HepG2 (cell line): ENCODE measurements around the gene FSCN2. TPM values are rescaled to one million over a fixed set of nuclear protein-coding genes. Genes with fewer than 3 reads are reported as not detected.

ENCODE experiments used
- ASH2L ChIP-seq: fragments of 300-600, 200-600 bp; sonication (generic); IDR thresholded peaks from 2 replicates; pipeline ENCODE4 v1.7.0; 2017; ENCODE audit warnings: low read depth, mild to moderate bottlenecking, moderate library complexity, mixed read lengths, low read length; ENCODE audit not compliant: insufficient read length
- ELK4 ChIP-seq: sonication (generic); formaldehyde crosslinking; IDR thresholded peaks from 2 replicates; pipeline ENCODE4 v1.9.0; 2021; ENCODE audit warnings: missing genetic modification reagents, borderline replicate concordance
- EZH2 ChIP-seq: conservative IDR thresholded peaks from 2 replicates; pipeline ENCODE4 v1.6.1; 2012; ENCODE audit warnings: mild to moderate bottlenecking, low read depth, low read length, moderate library complexity
- GFI1 ChIP-seq: sonication (generic); formaldehyde crosslinking; IDR thresholded peaks from 2 replicates; pipeline ENCODE4 v1.5.0; 2020; ENCODE audit warnings: missing genetic modification reagents, mild to moderate bottlenecking, borderline replicate concordance
- HMGXB3 ChIP-seq: sonication (generic); formaldehyde crosslinking; IDR thresholded peaks from 2 replicates; pipeline ENCODE4 v1.4.0; 2020; ENCODE audit warnings: missing genetic modification reagents, borderline replicate concordance
- HNF4G ChIP-seq, 2 experiments: sonication (generic) in 1 of 2; formaldehyde crosslinking in 1 of 2; IDR thresholded peaks; 2 replicates each; pipeline versions ENCODE4 v1.4.0 to v1.6.1; 2011 to 2020; ENCODE audit warnings: borderline replicate concordance in 2 of 2, low read depth in 2 of 2, mild to moderate bottlenecking in 2 of 2, low read length in 1 of 2, missing genetic modification reagents in 1 of 2, moderate library complexity in 1 of 2
- MZF1 ChIP-seq: sonication (generic); formaldehyde crosslinking; IDR thresholded peaks from 2 replicates; pipeline ENCODE4 v1.8.1; 2023; ENCODE audit warnings: mild to moderate bottlenecking, missing genetic modification reagents, borderline replicate concordance
- NR1H2 ChIP-seq: sonication (generic); formaldehyde crosslinking; IDR thresholded peaks from 2 replicates; pipeline ENCODE4 v1.8.1; 2022; ENCODE audit warnings: low read depth, missing genetic modification reagents, borderline replicate concordance
- PHF20 ChIP-seq: sonication (generic); formaldehyde crosslinking; IDR thresholded peaks from 2 replicates; pipeline ENCODE4 v1.5.0; 2020; ENCODE audit warnings: mild to moderate bottlenecking, missing genetic modification reagents
- SRY ChIP-seq: sonication (generic); formaldehyde crosslinking; IDR thresholded peaks from 2 replicates; pipeline ENCODE4 v1.8.0; 2022; ENCODE audit warnings: mild to moderate bottlenecking, missing genetic modification reagents
- THAP11 ChIP-seq: IDR thresholded peaks from 2 replicates; pipeline ENCODE4 v1.6.1; 2016; ENCODE audit warnings: missing biosample characterization, missing genetic modification reagents
- YY1 ChIP-seq: IDR thresholded peaks from 2 replicates; pipeline ENCODE4 v1.6.1; 2011; ENCODE audit warnings: low read length, low read depth, moderate library complexity, mild to moderate bottlenecking; ENCODE audit not compliant: insufficient read depth, insufficient replicate concordance
- ZGPAT ChIP-seq: IDR thresholded peaks from 2 replicates; pipeline ENCODE4 v1.6.1; 2016; ENCODE audit warnings: mild to moderate bottlenecking
- ZNF12 ChIP-seq: sonication (generic); formaldehyde crosslinking; IDR thresholded peaks from 2 replicates; pipeline ENCODE4 v1.5.0; 2020; ENCODE audit warnings: missing genetic modification reagents
- ZNF138 ChIP-seq: sonication (generic); formaldehyde crosslinking; IDR thresholded peaks from 2 replicates; pipeline ENCODE4 v1.5.0; 2020; ENCODE audit warnings: mild to moderate bottlenecking, low read depth, missing genetic modification reagents
- ZNF143 ChIP-seq: sonication (generic); formaldehyde crosslinking; IDR thresholded peaks from 2 replicates; pipeline ENCODE4 v1.4.0; 2020; ENCODE audit warnings: missing genetic modification reagents
- ZNF230 ChIP-seq: sonication (generic); formaldehyde crosslinking; IDR thresholded peaks from 2 replicates; pipeline ENCODE4 v1.4.0; 2020; ENCODE audit warnings: mild to moderate bottlenecking, missing genetic modification reagents
- ZNF33B ChIP-seq: sonication (generic); formaldehyde crosslinking; IDR thresholded peaks from 2 replicates; pipeline ENCODE4 v1.5.1; 2020; ENCODE audit warnings: mild to moderate bottlenecking, missing genetic modification reagents
- ZNF550 ChIP-seq: sonication (generic); formaldehyde crosslinking; IDR thresholded peaks from 2 replicates; pipeline ENCODE4 v1.4.0; 2020; ENCODE audit warnings: mild to moderate bottlenecking, missing genetic modification reagents, borderline replicate concordance
- ZNF597 ChIP-seq: sonication (generic); formaldehyde crosslinking; IDR thresholded peaks from 2 replicates; pipeline ENCODE4 v1.5.0; 2020; ENCODE audit warnings: missing genetic modification reagents
- polyA plus RNA-seq, 8 experiments: library from polyadenylated mRNA; depleted of rRNA in 3 of 8; stranded (reverse) in 7 of 8; unstranded in 1 of 8; fragments of >200 nt; fragmentation: Illumina TruSeq in 4 of 8; extraction: Trizol in 4 of 8; gene quantifications; 2 replicates each; pipeline versions ENCODE4 v1.2.1 to v1.2.3, GENCODE V29; 2011 to 2016; ENCODE audit warnings: low read depth in 4 of 8, missing spikeins in 1 of 8, mixed read lengths in 1 of 8; ENCODE audit not compliant: insufficient read depth in 1 of 8
- total RNA-seq, 5 experiments: library from RNA; depleted of rRNA; stranded (reverse); fragments of >200 nt; fragmentation: Illumina TruSeq; extraction: Trizol; gene quantifications; 2 replicates each; pipeline ENCODE4 v1.2.3, GENCODE V29; 2016; ENCODE audit warnings: low read depth in 1 of 5

Gene FSCN2
- total and polyA plus RNA-seq, 2 of the 13 experiments (the other 11 are each of a cell fraction or from before 2014, with no cell fraction given), result 0.09 TPM; not detected in 1

GRCh38 chr17:81514739-81515529 lies 13.2 kb upstream of the FSCN2 start (continued):
- TF ChIP-seq ELK4 (CRISPR knock-in tag), result no peak
- TF ChIP-seq SRY (CRISPR knock-in tag), result peak; percentile 65
- TF ChIP-seq PHF20, result peak; percentile 0; the same call in 1 of the 2 replicates
- peak; percentile 89 for TF ChIP-seq YY1
- no peak for TF ChIP-seq ZNF597
- no peak for TF ChIP-seq MZF1 (CRISPR knock-in tag)
- TF ChIP-seq ZGPAT (CRISPR knock-in tag), result peak; percentile 54; the same call in 1 of the 2 replicates
- no peak for TF ChIP-seq ASH2L
- TF ChIP-seq ZNF143 (CRISPR knock-in tag), result no peak
- no peak for TF ChIP-seq ZNF12 (CRISPR knock-in tag)
- no peak for TF ChIP-seq HNF4G (IDR thresholded peaks at IDR 0.05; ENCODE audit: borderline replicate concordance, low read depth, low read length)
- TF ChIP-seq HNF4G (CRISPR knock-in tag; IDR thresholded peaks at IDR 0.05; ENCODE audit: borderline replicate concordance, low read depth), result 0 out of 2 replicates have a peak, but pooled peaks have one; percentile 23
- 0 out of 2 replicates have a peak, but pooled peaks have one; percentile 49 for TF ChIP-seq ZNF33B
- TF ChIP-seq ZNF138 (CRISPR knock-in tag), result no peak
- TF ChIP-seq ZNF230 (CRISPR knock-in tag), result no peak
- 0 out of 2 replicates have a peak, but pooled peaks have one; percentile 44 for TF ChIP-seq HMGXB3 (CRISPR knock-in tag)
- no peak for TF ChIP-seq EZH2
- TF ChIP-seq GFI1 (CRISPR knock-in tag), result no peak
- no peak for TF ChIP-seq THAP11
- TF ChIP-seq NR1H2 (CRISPR knock-in tag), result no peak
- TF ChIP-seq ZNF550 (CRISPR knock-in tag), result no peak
